Measurements from ENCODE around the gene IRGM. TPM values are rescaled to one million over a fixed set of nuclear protein-coding genes. Genes with fewer than 3 reads are reported as not detected.

IRGM gene
- total RNA-seq, 1 experiment from 2014 or later, result 0.13 TPM

DNA sequence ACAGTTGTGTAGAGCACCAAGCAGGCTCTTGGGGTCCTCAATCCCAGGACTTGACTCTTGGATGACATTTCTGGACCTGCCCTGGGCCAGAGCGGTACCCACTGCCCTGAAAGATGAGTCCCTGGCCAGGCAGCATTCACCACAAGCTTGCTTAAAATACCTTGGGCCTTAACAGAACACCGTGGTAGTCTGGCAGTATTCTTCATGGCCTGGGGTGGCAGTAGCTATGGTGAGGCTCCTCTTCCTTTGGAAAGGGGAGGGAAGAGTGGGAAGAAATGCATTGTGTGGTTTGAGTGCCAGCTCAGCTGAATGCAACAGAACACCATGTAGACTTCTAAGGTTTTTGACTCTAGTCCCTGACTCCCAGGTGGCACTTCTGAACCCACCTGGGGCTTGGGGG, 29.4 kb upstream of the IRGM start:
- Histone ChIP-seq H2BK15ac (ENCODE audit: low read depth, low read length) (no peak overlapping the region), H3K27me3 (ENCODE audit: insufficient read depth, low read length) (no peaks in the 10 kb centered on the region), H3K14ac (ENCODE audit: insufficient read depth, low read length) (no peak overlapping the region), H3K9ac (ENCODE audit: extremely low read depth, insufficient read length, low read length) (no peak overlapping the region), H3K79me2 (ENCODE audit: insufficient read depth, low read length) (no peaks in the 10 kb centered on the region), H3K9me3 (ENCODE audit: control insufficient read depth, low read depth, low read length) (no peaks in the 10 kb centered on the region), H3K56ac (ENCODE audit: insufficient read length, low read depth, low read length) (no peak overlapping the region), H2BK20ac (ENCODE audit: low read depth, low read length, poor library complexity, severe bottlenecking) (no peak overlapping the region), H2AFZ (ENCODE audit: low read length) (no peak overlapping the region), H4K8ac (replicated peaks; ENCODE audit: insufficient read length, low read depth, low read length) (no peak overlapping the region), H3K27ac (ENCODE audit: insufficient read length, low read depth, low read length) (no peak overlapping the region), H3K18ac (ENCODE audit: insufficient read length, low read depth, low read length) (no peak overlapping the region), H3K23ac (ENCODE audit: insufficient read length, low read depth, low read length) (no peak overlapping the region), H4K5ac (ENCODE audit: insufficient read length, low read depth, low read length) (no peak overlapping the region), H4K20me1 (ENCODE audit: control insufficient read depth, insufficient read depth, insufficient read length) (no peaks in the 10 kb centered on the region), H3K4me1 (ENCODE audit: insufficient read depth, low read length) (peaks cover 2% of the 10 kb centered on the region; the same call in 1 of the 2 replicates), H3K4me2 (ENCODE audit: insufficient read depth, insufficient read length, low read length) (no peak overlapping the region), H2BK120ac (ENCODE audit: low read depth, low read length, poor library complexity, severe bottlenecking) (no peak overlapping the region), H2BK12ac (ENCODE audit: insufficient read length, low read depth, low read length) (no peak overlapping the region), H4K91ac (ENCODE audit: insufficient read length, low read depth, low read length) (no peak overlapping the region), H3K23me2 (ENCODE audit: insufficient read length, low read depth, low read length, poor library complexity, severe bottlenecking) (no peaks in the 10 kb centered on the region), H3T11ph (ENCODE audit: low read length) (no peak overlapping the region), H3K4ac (ENCODE audit: low read depth, low read length) (no peak overlapping the region), H3K79me1 (ENCODE audit: insufficient read depth, low read depth, low read length, poor library complexity, severe bottlenecking) (no peaks in the 10 kb centered on the region), H2BK5ac (ENCODE audit: insufficient read length, low read length) (no peak overlapping the region), H2AK5ac (ENCODE audit: insufficient read length, low read length) (no peak overlapping the region)
- H3K4me1 Mint-ChIP-seq, result peaks cover 12 to 13% of the 10 kb centered on the region in 2 experiments
- WGBS (ENCODE audit: extremely low coverage, insufficient read length, low lambda C conversion rate), result no CpG with 5 or more reads among the region's 2 CpGs
- no peak overlapping the region for H3K4me3 Mint-ChIP-seq
- peaks cover 3 to 12% (median 3%) of the 10 kb centered on the region in 3 experiments; a peak in 4 of 7 replicates for H3K36me3 Mint-ChIP-seq (ENCODE audit: insufficient read depth in 1 of 3, low read depth in 3 of 3)
- no peaks in the 10 kb centered on the region for H3K27me3 Mint-ChIP-seq (ENCODE audit: low read depth)
- no peak overlapping the region for H3K27ac Mint-ChIP-seq
- no peak for DNase-seq
- peaks cover 25 to 39% of the 10 kb centered on the region in 2 experiments; a peak in 4 of 5 replicates for H3K9me3 Mint-ChIP-seq
- TF ChIP-seq, protein P1, sequence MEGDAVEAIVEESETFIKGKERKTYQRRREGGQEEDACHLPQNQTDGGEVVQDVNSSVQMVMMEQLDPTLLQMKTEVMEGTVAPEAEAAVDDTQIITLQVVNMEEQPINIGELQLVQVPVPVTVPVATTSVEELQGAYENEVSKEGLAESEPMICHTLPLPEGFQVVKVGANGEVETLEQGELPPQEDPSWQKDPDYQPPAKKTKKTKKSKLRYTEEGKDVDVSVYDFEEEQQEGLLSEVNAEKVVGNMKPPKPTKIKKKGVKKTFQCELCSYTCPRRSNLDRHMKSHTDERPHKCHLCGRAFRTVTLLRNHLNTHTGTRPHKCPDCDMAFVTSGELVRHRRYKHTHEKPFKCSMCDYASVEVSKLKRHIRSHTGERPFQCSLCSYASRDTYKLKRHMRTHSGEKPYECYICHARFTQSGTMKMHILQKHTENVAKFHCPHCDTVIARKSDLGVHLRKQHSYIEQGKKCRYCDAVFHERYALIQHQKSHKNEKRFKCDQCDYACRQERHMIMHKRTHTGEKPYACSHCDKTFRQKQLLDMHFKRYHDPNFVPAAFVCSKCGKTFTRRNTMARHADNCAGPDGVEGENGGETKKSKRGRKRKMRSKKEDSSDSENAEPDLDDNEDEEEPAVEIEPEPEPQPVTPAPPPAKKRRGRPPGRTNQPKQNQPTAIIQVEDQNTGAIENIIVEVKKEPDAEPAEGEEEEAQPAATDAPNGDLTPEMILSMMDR (conservative IDR thresholded peaks at IDR 0.05), result no peak
